Glomerular visceral epithelial cell (primary cell): Measurements from ENCODE around the gene TMEM184B.

Source experiments
- DNase-seq: peaks from one replicate; pipeline ENCODE4 v3.0.0-alpha.2; 2016; ENCODE audit errors: extremely low spot score

The TMEM184B gene

GRCh38 chr22:38276166-38276565 lies 3.4 kb upstream of the TMEM184B start:
- no peak for DNase-seq

GRCh38 chr22:38273135-38273826 lies 471 bp upstream of the TMEM184B start:
- no peak for DNase-seq

- DNase-seq, result no peak
These were observed 860 bp downstream of the TMEM184B start for GRCh38 chr22:38271927-38272372.

GRCh38 chr22:38271101-38271500 lies 1.7 kb downstream of the TMEM184B start:
- DNase-seq, result no peak

GRCh38 chr22:38270091-38270992 lies 2.5 kb downstream of the TMEM184B start:
- no peak for DNase-seq

- DNase-seq, result no peak
These were observed 3.3 kb downstream of the TMEM184B start for GRCh38 chr22:38269466-38269865.

GRCh38 chr22:38267086-38267485 lies 5.7 kb downstream of the TMEM184B start:
- DNase-seq, result peak; percentile 40

GRCh38 chr22:38266120-38266519 lies 6.7 kb downstream of the TMEM184B start:
- no peak for DNase-seq

GRCh38 chr22:38264322-38264843 lies 8.4 kb downstream of the TMEM184B start:
- DNase-seq, result no peak

GRCh38 chr22:38262051-38262795 lies 10.6 kb downstream of the TMEM184B start:
- DNase-seq, result no peak

GRCh38 chr22:38260761-38261681 lies 11.8 kb downstream of the TMEM184B start:
- no peak for DNase-seq

GRCh38 chr22:38259370-38259769 lies 13.4 kb downstream of the TMEM184B start:
- DNase-seq, result no peak

- DNase-seq, result no peak
These were observed 13.9 kb downstream of the TMEM184B start for GRCh38 chr22:38258895-38259294.

- DNase-seq, result no peak
These were observed 15.1 kb downstream of the TMEM184B start for GRCh38 chr22:38257650-38258250.

GRCh38 chr22:38257181-38257580 lies 15.6 kb downstream of the TMEM184B start:
- DNase-seq, result no peak

GRCh38 chr22:38255697-38256096 lies 17.1 kb downstream of the TMEM184B start:
- no peak for DNase-seq

GRCh38 chr22:38251341-38251692 lies 21.5 kb downstream of the TMEM184B start:
- DNase-seq, result no peak

GRCh38 chr22:38250643-38251340 lies 22.0 kb downstream of the TMEM184B start:
- no peak for DNase-seq

- DNase-seq, result no peak
These were observed 22.8 kb downstream of the TMEM184B start for GRCh38 chr22:38249803-38250642.
